ENCODE results near the gene CELSR1. TPM values are rescaled to one million over a fixed set of nuclear protein-coding genes. Genes with fewer than 3 reads are reported as not detected.

CELSR1 gene
- total RNA-seq, 2 experiments from 2014 or later: 3.7 to 5.2 TPM

DNA sequence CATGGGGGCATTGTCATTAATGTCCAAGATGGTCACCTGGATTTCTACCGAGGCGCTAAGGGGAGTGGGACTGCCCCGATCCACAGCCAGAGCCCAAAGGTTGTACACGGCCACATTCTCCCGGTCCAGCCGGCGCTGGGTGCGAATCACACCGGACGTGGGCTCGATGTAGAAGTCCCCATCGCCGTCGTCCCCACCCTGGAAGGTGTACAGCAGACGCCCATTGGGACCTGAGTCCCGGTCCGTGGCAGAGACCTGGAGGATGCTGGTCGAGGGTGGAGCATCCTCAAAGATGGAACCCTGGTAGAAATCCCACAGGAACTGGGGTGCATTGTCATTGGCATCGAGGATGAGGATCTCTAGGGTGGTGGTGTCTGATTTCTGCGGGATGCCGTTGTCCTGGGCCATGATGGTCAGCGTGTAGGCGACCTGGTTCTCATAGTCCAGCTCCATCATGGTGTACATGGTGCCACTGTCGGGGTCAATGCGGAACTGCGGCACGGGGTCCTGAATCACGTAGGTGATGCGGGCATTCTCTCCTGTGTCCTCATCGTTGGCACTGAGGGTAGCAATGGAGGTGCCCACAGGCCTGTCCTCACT is 3.1 kb downstream of the CELSR1 start:
- TF ChIP-seq EZH2phosphoT487 (IDR thresholded peaks at IDR 0.05; ENCODE audit: borderline replicate concordance, low read depth, low read length) (no peak), CTCF (conservative IDR thresholded peaks at IDR 0.05; ENCODE audit: low read length) (no peak)
- H3K4me1 ChIP-seq (ENCODE audit: insufficient read depth, low read length, poor library complexity, severe bottlenecking): no peaks in the 10 kb centered on the region
- no peak overlapping the region for H2AFZ ChIP-seq (ENCODE audit: low read length)
- intact Hi-C loops (cut with micrococcal nuclease; ENCODE audit: unreplicated experiment): no loop called here
- DNase-seq (ENCODE audit: low spot score): no peak
- no peaks in the 10 kb centered on the region for H3K9me2 ChIP-seq (ENCODE audit: insufficient read depth, low read length)
- no peaks in the 10 kb centered on the region for H3K36me3 ChIP-seq (ENCODE audit: insufficient read depth, low read length)
- no peak overlapping the region for H3K4me3 ChIP-seq (ENCODE audit: low read depth, low read length, poor library complexity, severe bottlenecking)
- no peaks in the 10 kb centered on the region for H3K79me2 ChIP-seq (ENCODE audit: insufficient read depth, low read depth, low read length)
- ChIA-PET CTCF (ENCODE audit: unreplicated experiment) (interaction anchor here (0.5 kb wide), 1 partner anchor 166 kb away, joined by 3 read pairs; no protein-coding TSS in a partner anchor), POLR2A (interaction anchor here (0.6 kb wide), 1 partner anchor 90 kb away, joined by 4 read pairs; no protein-coding TSS in a partner anchor)
- no peak overlapping the region for H3K4me2 ChIP-seq (ENCODE audit: low read length)
- no TSS peak for BruUV-seq (replicated peaks)
- H4K20me1 ChIP-seq (ENCODE audit: insufficient read depth, low read length): no peaks in the 10 kb centered on the region
- no peak overlapping the region for H3K27ac ChIP-seq (ENCODE audit: low read depth, low read length, poor library complexity, severe bottlenecking)
- no peaks in the 10 kb centered on the region for H3K9me3 ChIP-seq (ENCODE audit: low read length)

GRCh38 chr22:46533070-46533833 is 4.2 kb downstream of the CELSR1 start:
- H3K4me3 ChIP-seq (ENCODE audit: low read depth, low read length, poor library complexity, severe bottlenecking): no peak overlapping the region
- no peak for DNase-seq (ENCODE audit: low spot score)
- CTCF ChIA-PET (ENCODE audit: unreplicated experiment): no interaction called here
- no TSS peak for BruUV-seq (replicated peaks)
- H3K27ac ChIP-seq (ENCODE audit: low read depth, low read length, poor library complexity, severe bottlenecking): no peak overlapping the region
- H3K79me2 ChIP-seq (ENCODE audit: insufficient read depth, low read depth, low read length): no peaks in the 10 kb centered on the region
- no peaks in the 10 kb centered on the region for H3K9me3 ChIP-seq (ENCODE audit: low read length)
- H3K4me2 ChIP-seq (ENCODE audit: low read length): no peak overlapping the region
- H3K36me3 ChIP-seq (ENCODE audit: insufficient read depth, low read length): no peaks in the 10 kb centered on the region
- POLR2A ChIA-PET: interaction anchor here (0.6 kb wide), 1 partner anchor 91 kb away, joined by 4 read pairs; no protein-coding TSS in a partner anchor
- no peak overlapping the region for H2AFZ ChIP-seq (ENCODE audit: low read length)
- no peaks in the 10 kb centered on the region for H4K20me1 ChIP-seq (ENCODE audit: insufficient read depth, low read length)
- TF ChIP-seq CTCF (conservative IDR thresholded peaks at IDR 0.05; ENCODE audit: low read length) (no peak), EZH2phosphoT487 (IDR thresholded peaks at IDR 0.05; ENCODE audit: borderline replicate concordance, low read depth, low read length) (no peak)
- H3K4me1 ChIP-seq (ENCODE audit: insufficient read depth, low read length, poor library complexity, severe bottlenecking): no peaks in the 10 kb centered on the region
- intact Hi-C loops (cut with micrococcal nuclease; ENCODE audit: unreplicated experiment): no loop called here
- H3K9me2 ChIP-seq (ENCODE audit: insufficient read depth, low read length): no peaks in the 10 kb centered on the region

DNA sequence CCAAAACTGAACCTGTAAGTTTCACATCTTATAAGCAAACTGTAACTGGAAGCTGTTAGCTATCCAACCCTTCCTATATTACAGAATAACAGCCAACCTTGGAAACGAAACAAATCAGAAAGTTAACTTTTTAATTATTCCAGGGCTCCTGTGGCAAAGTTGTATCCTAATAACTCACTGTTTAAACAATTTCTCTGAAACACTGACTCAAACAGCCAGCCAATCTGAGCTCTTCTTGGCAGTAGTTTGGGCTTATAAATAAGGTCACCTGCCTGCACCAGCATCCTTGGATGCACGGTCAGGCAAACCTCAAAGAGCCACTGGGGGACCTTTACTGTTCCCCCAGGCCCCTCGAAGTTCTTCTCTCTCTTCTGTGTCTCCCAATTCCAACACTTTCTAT is 5.0 kb downstream of the CELSR1 start:
- Histone ChIP-seq H3K4me3 (ENCODE audit: low read depth, low read length, poor library complexity, severe bottlenecking) (no peak overlapping the region), H3K4me2 (ENCODE audit: low read length) (no peak overlapping the region), H3K9me3 (ENCODE audit: low read length) (no peaks in the 10 kb centered on the region), H3K36me3 (ENCODE audit: insufficient read depth, low read length) (no peaks in the 10 kb centered on the region), H2AFZ (ENCODE audit: low read length) (no peak overlapping the region), H3K4me1 (ENCODE audit: insufficient read depth, low read length, poor library complexity, severe bottlenecking) (no peaks in the 10 kb centered on the region), H3K9me2 (ENCODE audit: insufficient read depth, low read length) (no peaks in the 10 kb centered on the region), H3K79me2 (ENCODE audit: insufficient read depth, low read depth, low read length) (no peaks in the 10 kb centered on the region), H4K20me1 (ENCODE audit: insufficient read depth, low read length) (no peaks in the 10 kb centered on the region), H3K27ac (ENCODE audit: low read depth, low read length, poor library complexity, severe bottlenecking) (no peak overlapping the region)
- TF ChIP-seq EZH2phosphoT487 (IDR thresholded peaks at IDR 0.05; ENCODE audit: borderline replicate concordance, low read depth, low read length) (no peak), CTCF (conservative IDR thresholded peaks at IDR 0.05; ENCODE audit: low read length) (no peak)
- no TSS peak for BruUV-seq (replicated peaks)
- intact Hi-C loops (cut with micrococcal nuclease; ENCODE audit: unreplicated experiment): no loop called here
- DNase-seq (ENCODE audit: low spot score): no peak
- ChIA-PET CTCF (ENCODE audit: unreplicated experiment) (no interaction called here), POLR2A (no interaction called here)

All from OCI-LY7 (cell line).